DMS53 treated with DMSO at 0.1 percent for 48 hours (cell line): ENCODE data around the gene DNAJC12.
"Not testable (repeated sequence)": the region's sequence is repeated elsewhere in the genome, so short reads cannot be mapped to it uniquely, and the experiment has no call there.

ENCODE experiments used
- DNase-seq: peaks from one replicate; lab custom pipeline; 2025; ENCODE audit not compliant: unreplicated experiment; lab: John Stamatoyannopoulos, UW

Gene DNAJC12

GRCh38 chr10:67764012-67764822, 73.8 kb downstream of the DNAJC12 start:
- DNase-seq: peak; percentile 95

GRCh38 chr10:67763499-67764011, 74.4 kb downstream of the DNAJC12 start:
- peak; percentile 82 for DNase-seq

- not testable (repeated sequence) for DNase-seq
Observed at GRCh38 chr10:67762567-67762966, 75.4 kb downstream of the DNAJC12 start.

- DNase-seq: no peak
Observed at GRCh38 chr10:67760272-67760671, 77.7 kb downstream of the DNAJC12 start.
